HG02885 (cell line): ENCODE data around the gene SLC9A3.

Experiments
- ATAC-seq: cut with Tn5 transposase; IDR thresholded peaks from one replicate; pipeline ENCODE4 v1.9.1; 2021; ENCODE audit warnings: mild to moderate bottlenecking; ENCODE audit not compliant: unreplicated experiment, poor library complexity

SLC9A3 gene

GRCh38 chr5:435156-435790 is 89.0 kb downstream of the SLC9A3 start:
- no peak for ATAC-seq

- no peak for ATAC-seq
Measured at GRCh38 chr5:434443-435146, 89.7 kb downstream of the SLC9A3 start.

GRCh38 chr5:433836-434235 is 90.4 kb downstream of the SLC9A3 start:
- ATAC-seq = no peak

DNA sequence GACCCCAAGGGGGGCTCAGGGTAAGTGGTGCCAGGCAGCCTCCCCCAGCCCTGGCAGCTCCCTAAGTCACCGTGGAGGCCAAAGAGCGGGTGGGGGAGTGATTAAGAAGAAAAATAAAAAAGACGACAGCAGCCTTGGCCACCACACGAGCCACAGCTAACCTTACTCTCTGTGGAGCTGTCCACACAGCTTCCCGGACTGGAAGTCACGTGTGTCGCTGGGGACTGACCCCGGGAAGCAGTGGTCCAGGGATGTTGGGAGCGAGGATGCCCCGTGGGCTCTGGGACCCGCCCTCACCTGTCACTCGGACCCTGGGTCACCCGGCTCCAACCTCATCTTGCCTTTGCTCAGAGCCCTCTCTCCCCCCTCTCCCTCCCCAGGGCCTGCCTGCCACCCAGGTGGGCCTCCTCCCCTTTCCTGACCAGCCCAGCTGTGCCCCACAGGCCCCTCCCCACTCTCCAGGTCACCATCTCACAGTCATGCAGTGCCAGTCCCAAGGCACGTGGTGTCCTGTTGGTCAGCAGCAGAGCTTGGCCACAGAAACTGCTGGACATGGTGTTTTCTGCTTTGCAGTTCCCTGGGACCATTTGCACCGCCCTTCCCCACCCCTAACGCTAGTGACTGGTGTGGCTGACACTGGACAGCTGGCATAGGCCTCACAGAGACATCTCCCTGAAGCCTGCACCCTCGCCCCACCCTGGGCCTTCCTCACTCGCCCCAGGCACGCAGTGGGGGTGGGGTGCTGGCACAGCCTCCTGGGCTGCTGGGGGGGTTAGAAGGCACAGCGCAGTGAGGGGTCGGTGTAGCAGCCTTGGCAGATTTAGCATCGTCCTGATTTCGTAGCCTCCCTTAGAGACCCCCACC is 91.1 kb downstream of the SLC9A3 start:
- ATAC-seq = no peak

DNA sequence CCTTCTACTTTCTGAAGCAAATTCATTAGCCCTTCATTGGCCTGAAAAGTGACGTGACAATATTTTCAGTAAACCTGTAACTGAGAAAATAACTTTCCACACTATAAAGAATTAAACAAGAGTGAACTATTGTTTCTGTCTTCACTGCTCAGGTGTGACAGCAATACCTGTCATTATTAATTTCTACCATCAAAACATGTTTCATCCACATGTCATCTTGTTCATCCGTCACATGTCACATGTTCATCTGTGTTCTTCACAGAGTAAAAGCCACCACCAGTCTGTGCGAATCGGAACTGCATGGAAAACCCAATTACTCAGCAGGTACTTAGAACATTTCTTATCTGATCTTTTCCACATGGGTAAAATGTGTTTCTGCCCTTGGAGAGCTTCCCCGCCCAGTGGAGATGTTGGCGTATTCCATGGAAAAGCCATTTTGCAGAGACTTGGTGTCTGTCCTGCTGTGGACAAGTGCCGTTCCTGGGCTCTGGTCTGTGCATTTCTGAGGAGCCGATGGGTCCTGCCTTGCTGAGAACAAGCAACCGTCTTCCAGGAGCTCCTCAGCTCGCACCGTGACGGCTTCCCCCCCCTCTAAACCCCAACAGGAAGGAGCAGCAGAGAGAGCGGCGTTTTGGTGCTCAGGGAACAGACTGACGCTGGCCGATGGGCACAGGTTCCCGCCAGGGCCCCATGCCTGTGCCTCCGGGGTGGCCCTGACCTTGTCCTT is 91.9 kb downstream of the SLC9A3 start:
- ATAC-seq = no peak

DNA sequence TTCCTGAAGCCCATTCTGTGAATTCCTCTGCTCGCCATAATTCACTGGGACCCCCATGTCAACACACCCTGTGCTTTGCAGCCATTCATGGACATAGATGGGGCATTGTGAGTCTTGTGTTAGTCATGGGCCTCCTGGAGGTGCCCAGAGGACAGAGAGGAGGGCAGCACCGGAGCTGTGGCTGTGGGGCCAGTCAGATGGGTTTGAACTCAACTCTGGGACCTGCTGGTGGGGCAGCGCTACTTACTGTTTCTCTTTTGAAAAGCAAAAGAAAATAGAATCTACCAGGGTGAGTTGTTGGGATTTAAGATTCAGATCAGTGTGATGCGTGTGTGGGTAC is 92.6 kb downstream of the SLC9A3 start:
- ATAC-seq = no peak

DNA sequence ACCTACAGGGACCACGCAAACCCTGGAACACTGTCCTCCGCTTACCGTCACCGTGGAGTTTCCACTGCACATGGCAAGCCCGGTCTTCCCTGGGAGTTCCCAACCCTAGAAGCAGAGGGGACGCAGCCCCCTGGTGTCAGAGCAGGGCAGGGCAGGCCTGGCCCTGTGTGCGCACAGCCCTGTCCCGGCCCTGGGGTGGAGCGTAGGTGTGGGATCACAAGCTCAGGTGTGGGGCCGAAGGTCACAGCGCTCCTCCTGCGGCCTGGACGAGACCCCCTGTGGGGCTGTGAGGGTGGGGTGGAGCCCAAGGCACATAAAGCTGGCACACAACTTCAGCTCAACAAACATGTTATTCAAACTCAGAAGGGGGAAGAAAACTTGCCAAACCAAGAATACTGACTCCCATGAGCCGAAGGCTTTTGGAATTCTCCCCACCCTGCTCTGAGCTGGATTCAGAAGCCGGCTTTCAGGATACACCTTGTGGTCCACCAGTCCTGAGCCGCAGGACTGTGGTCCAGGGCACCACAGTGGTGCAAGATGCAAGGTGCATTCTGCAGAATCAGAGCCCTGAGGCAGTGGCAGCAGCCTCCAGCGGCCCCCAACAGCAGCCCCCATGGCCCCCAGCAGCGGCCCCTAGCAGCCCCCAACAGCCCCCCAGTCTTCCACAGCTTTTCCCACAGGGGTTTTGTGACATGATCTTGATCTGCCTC is 93.1 kb downstream of the SLC9A3 start:
- peak; percentile 89 for ATAC-seq

- peak; percentile 14 for ATAC-seq
Measured at GRCh38 chr5:430214-430925, 93.9 kb downstream of the SLC9A3 start.

DNA sequence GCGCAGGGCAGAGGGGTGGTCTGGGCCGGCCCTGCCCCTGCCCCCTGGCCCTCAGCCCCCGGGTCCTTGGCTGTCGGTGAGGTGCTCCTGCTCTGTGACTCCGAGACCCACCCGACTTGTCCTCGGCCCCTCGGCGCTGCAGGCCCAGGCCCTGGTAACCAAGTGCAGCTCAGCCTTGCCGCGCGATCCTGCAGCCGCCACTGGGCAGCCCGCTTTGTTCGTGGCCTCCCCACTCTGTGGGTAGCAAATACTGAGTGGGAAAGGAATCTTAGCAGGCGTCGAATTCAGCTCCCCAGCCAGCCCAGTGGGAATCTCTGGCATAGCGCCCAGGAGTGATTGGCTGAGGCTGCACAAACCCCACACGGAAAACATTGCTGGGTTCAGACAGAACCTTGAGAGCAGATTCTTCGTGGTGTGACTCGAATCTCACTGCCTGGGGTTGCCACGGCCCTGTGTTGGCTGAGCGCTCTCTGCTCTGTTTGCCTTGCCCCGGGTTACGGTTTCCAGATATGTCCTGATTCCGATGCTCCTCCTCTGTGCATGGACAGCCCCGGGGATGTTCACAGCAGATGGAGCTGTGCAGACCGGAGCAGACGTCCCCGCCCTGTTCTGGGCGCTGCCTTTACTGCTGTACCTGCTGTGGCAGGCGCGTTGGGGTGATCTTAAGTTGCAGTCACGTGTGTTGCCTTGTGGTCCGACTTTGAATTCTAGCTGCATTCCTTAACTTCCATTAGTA is 94.6 kb downstream of the SLC9A3 start:
- ATAC-seq = no peak

- no peak for ATAC-seq
Measured at GRCh38 chr5:428754-429452, 95.3 kb downstream of the SLC9A3 start.

DNA sequence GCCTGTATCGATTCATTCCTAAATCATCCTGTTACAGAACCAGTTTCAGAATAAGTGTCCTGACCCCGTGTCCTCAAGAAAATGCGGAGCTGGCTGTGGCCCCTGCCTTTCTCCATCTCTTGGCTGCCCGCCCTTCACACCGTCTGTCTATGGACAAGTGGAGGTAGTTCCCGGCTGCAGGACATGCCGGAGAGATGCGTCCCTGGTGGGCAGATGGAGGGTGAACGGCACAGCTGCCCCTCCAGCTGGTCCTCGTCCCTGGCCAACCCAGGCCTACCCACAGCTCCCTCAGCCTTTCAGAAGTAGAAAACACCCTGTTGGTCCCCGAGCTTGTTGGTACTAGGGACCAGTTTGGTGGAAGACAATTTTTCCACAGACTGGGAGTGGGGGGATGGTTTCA is 96.0 kb downstream of the SLC9A3 start:
- no peak for ATAC-seq

DNA sequence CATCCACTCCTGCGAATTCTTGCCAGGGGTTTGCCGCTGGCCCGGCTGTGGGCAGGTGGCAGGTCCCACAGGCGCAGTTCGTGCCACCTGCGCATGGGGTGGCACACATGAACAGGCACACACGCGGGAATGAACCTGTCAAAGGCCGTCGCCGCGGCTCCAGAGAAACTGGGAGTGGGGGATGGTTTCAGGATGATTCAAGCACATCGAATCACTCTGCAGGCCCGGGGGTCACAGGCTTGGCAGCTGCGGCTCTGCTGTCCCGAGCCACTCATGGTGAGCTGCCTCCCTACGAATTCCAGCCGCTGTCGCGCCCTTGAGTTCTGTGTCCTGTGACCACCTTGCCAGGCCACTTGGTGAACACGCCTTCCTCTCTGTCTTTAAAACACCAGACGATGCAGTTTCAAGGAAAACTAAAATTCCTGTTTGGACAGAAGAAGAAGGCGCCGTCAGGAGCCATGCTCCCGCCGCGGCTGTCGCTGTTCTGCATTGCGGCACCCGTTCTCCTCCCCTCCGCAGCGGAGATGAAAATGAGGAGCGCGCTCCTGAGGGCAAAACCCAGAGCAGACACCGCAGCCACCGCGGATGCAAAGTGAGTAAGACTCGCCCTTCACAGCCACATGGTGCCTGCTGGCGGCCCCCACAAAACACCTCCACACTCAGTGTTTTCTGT is 96.7 kb downstream of the SLC9A3 start:
- ATAC-seq = no peak

DNA sequence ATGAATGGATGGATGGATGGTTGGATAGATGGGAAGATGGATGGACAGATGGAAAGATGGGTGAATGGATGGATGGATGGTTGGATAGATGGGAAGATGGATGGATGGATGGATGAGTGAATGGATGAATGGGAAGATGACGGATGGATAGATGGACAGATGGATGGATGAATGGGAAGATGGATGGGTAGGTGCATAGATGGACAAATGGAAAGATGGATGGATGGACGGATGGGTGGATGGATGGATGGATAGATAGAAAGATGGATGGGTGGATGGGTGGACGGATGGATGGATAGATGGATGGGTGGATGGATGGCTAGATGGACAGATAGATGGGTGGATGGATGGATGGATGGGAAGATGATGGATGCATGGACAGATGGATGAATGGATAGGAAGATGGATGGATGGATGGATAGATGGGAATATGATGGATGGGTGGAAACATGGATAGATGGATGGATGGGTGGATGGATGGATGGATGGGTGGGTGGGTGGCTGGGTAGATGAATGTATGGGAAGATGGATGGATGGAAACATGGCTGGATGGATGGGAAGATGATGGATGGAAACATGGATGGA is 97.8 kb downstream of the SLC9A3 start:
- no peak for ATAC-seq

- ATAC-seq = no peak
Measured at GRCh38 chr5:425714-426113, 98.5 kb downstream of the SLC9A3 start.

- peak; percentile 90 for ATAC-seq
Measured at GRCh38 chr5:424301-425110, 99.7 kb downstream of the SLC9A3 start.

DNA sequence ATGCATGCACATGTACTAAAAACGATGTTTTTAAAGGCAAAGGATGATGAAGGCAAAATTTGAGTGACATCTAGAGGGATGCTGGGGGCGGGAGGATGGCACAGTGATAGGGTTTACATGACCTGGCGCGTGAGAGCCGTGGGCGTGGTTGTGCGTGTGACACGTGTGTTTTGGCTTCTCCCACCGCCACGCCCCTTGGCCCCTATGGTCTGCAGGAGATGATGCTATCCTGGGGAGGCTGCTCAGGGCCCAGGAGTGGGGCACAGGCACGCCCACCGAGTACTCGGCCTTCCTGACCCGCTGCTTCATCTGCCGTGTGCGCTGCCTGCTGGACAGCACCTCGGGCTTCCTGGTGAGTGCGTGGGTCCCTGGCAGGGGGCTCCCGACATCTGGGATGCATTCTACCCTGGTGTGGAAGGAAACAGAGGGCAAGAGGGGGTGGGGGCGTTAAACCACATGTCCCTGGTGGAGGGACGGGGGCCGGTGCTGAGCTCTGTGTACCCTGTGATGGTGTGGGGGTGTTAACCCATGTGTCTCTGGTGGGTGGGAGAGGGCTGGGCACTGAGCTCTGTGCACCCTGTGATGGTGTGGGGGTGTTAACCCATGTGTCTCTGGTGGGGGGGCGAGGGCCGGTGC is 100.5 kb downstream of the SLC9A3 start:
- ATAC-seq = no peak
